NCI-H2029 treated with DMSO at 0.1 percent for 48 hours (cell line): Measurements from ENCODE around the gene SLC13A1.
"Not testable (repeated sequence)": the region's sequence is repeated elsewhere in the genome, so short reads cannot be mapped to it uniquely, and the experiment has no call there.

Experiments used
- DNase-seq: peaks from one replicate; lab custom pipeline; 2025; lab: John Stamatoyannopoulos, UW

SLC13A1 gene, protein sequence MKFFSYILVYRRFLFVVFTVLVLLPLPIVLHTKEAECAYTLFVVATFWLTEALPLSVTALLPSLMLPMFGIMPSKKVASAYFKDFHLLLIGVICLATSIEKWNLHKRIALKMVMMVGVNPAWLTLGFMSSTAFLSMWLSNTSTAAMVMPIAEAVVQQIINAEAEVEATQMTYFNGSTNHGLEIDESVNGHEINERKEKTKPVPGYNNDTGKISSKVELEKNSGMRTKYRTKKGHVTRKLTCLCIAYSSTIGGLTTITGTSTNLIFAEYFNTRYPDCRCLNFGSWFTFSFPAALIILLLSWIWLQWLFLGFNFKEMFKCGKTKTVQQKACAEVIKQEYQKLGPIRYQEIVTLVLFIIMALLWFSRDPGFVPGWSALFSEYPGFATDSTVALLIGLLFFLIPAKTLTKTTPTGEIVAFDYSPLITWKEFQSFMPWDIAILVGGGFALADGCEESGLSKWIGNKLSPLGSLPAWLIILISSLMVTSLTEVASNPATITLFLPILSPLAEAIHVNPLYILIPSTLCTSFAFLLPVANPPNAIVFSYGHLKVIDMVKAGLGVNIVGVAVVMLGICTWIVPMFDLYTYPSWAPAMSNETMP

DNA sequence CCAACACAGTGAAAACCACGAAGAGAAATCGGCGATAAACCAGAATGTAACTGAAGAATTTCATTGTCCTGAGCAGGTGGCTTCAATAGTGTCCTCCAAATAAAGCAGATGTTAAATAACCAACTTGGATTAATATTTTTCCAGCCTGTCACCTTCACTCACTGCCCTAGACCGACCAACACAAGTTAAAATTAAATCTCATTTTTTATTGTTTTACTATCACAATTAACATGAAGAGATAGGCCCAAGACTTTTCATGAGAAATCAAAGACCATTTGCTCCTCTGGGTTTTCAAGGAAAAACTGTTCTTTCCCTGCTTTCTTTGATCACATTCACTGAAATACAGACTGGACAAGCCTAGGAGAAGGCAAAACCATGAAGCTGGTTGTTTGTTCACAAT is at the start of gene SLC13A1:
Gene SLC13A1, minus strand, starts transcription at position 87 of the 400 bp plus-strand sequence. Its CDS starts 23 bp downstream, at position 64.
- DNase-seq = no peak

DNA sequence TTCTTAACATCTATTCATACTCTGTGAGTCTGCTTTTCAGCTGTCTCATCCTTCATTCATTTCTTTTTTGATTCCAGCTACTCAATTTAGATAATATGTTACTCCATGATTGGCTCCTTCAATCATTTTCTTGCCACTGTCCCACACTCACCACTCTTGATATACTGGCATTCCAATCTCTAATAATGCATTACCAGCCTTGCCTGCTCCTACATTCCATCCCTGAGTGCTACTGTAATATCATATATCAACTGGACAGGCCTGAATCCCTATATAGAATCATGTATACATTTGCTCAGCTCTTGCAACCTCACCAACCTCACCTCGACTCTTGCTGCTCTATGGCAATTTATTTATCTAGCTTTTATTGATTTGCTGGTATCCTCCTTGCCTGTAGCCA is 45.0 kb upstream of the SLC13A1 start:
- DNase-seq = no peak

- DNase-seq = peak; percentile 14
These were observed 42.8 kb upstream of the SLC13A1 start for GRCh38 chr7:123242467-123243092.

DNA sequence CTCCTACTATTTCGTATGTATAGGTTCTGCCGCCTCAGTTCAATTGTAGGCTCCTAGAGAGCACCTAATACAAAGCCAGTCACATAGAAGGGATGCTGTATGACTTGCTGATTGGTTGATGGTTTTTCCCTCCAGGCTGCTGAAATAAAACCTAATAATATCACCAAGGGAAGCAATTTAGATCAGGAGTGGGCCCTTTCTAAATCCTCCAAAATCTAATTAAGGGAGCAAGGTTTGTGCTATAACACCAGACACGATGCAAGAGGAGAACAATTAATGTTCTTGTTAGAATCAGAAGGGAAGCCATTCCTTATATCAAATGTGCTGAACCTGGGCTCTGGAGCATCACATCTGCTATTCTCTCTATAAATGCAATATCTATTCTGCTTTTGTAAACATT is 42.0 kb upstream of the SLC13A1 start:
- no peak for DNase-seq

DNA sequence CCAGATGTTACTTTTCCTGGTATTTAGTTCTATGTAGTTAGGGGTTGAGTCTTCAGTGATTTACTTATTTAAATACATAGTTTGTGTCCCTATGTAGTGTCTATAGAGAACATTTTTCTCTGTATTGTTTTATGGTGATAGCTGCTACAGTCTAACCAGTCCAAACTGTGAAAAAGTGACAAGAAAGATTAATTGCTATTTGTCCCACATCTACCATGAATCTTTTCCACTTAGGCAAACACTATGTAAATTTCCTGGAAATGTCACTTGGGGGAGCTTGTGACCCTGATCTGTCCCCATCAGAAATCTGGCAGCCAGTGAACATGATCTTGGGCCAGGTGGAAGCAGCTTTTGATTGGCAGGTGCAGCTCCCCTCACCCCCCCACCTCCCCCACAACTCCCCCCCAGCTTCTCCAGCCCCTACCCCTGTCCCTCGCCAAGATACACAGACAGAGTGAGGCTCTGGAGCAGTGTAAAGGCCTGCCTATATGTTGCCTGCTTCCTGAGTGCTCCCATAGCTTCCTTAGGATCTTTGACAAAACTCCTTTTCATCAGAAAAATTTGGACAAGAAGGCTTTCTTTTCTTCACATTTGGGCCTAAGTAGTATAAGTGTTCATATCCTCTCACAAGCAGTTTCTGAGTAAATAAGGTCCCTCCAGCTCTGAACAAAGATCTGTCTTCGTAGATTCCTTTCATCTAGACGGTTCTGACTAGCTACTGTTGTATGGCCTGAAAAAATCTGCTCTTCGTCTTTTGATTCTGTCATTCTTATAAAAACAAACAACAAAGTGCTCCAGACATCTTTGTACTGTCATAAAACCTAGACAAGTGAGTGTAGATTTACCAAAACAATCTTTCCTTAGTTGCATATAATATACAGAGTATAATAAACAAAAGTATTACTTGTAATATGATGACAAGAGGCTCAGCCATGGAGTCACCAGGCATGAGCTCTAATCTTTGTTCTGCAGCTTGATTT is 31.5 kb upstream of the SLC13A1 start:
- no peak for DNase-seq

DNA sequence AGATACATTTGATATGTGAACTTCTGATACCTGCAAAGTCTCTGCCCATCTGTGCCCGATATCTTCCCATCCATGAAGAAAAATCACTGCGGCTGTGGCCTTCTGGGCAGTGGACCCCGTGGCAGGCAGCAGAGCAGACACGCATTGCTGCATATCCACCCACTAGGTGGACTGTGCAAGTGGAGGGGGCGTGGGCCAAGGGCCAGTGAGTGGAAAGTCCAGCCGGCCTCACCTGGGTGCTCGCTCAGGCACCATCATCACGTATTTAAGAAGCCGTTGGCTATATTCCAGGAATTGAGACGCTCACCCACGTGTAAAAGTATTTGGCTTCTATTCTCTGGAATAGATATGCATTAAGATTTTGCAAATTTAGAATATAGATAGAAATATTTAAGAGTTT is 30.8 kb upstream of the SLC13A1 start:
- no peak for DNase-seq

DNA sequence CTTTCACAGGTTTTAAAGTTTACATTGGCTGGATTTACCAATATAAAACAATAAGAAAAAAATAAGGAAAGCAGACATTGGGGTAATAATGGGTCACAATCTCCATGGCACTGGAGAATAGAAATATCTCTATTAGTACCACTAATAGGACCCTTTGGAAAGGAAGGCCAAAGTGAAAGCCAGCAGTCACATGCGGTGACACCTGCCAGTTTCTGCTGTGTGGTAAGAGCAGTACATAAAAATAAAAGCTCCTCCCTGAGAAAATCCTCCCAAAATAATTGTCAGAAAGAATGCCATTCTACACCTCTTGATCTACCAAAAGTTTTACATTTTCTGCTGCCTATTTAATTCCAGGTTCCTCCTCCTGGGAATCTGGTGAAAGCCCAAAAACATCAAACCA is 30.4 kb upstream of the SLC13A1 start:
- DNase-seq = no peak

GRCh38 chr7:123229426-123229825 is 29.7 kb upstream of the SLC13A1 start:
- DNase-seq = no peak

DNA sequence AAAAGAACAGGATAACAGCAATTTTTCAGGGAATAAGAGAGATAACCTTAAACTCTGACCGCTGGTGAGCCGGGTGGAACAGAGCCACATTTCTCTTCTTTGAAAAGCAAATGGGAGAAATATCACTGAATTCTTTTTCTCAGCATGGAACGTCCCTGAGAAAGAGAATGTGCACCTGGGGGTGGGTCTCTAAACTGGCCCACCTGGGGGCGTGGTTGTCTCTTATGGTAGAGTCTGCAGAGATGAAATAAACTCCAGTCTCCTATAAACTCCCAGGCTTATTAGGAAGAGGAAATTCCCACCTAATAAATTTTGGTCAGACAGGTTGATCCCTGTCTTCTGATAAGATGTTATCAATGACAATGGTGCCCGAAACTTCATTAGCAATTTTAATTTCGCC is 27.9 kb upstream of the SLC13A1 start:
- DNase-seq = not testable (repeated sequence)

- DNase-seq = no peak
These were observed 20.6 kb upstream of the SLC13A1 start for GRCh38 chr7:123220396-123220795.

- no peak for DNase-seq
These were observed 19.1 kb upstream of the SLC13A1 start for GRCh38 chr7:123218866-123219265.

GRCh38 chr7:123216825-123217224 is 17.1 kb upstream of the SLC13A1 start:
- no peak for DNase-seq

DNA sequence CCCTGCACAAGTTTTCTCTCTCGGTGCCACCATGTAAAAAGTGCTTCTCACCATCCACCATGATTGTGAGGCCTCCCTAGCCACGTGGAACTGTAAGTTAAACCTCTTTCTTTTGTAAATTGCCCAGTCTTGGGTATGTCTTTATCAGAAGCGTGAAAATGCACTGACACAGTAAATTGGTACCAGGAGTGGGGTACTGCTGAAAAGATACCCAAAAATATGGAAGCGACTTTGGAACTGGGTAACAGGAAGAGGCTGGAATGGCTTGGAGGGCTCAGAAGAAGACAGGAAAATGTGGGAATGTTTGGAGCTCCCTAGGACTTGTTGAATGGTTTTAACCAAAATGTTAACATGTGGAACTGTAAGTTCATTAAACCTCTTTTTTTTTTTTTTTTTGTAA is 15.6 kb upstream of the SLC13A1 start:
- DNase-seq = no peak

DNA sequence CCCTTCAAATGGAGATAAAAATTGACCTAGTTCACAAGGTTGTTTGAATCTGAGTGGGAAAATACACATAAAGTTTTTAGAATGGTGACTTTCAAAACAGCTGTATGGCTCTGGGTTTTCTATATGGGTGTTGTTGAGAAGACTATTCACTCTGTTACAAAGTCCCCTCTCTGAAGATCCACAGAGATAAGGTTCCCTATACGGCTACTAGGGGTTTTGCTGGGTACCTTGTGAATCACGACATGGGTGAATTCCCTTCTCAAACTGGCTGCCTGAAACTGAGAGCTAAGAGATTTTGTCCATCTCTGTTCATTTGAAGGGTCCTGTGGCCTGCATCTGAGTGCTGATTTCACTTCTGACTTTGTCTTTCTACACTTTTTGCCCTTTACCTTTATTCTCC is 11.8 kb upstream of the SLC13A1 start:
- DNase-seq = no peak

DNA sequence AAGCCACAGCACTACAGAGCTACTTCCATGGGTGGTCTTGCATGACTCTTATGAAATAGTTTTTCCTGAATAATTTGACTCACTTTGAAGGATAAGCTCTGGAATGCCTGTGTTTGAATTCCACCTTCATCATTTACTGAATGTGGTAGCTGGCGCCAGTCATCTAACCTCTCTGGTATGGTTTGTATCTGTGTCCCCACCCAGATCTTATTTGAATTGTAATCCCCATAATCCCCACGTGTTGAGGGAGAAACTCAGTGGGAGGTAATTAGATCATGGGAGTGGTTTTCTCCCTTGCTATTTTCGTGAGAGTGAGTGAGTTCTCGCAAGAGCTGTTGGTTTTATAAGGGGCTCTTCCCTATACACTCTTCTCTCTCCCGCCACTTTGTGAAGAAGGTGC is 11.2 kb upstream of the SLC13A1 start:
- no peak for DNase-seq

- DNase-seq = no peak
These were observed 10.0 kb upstream of the SLC13A1 start for GRCh38 chr7:123209786-123210185.

DNA sequence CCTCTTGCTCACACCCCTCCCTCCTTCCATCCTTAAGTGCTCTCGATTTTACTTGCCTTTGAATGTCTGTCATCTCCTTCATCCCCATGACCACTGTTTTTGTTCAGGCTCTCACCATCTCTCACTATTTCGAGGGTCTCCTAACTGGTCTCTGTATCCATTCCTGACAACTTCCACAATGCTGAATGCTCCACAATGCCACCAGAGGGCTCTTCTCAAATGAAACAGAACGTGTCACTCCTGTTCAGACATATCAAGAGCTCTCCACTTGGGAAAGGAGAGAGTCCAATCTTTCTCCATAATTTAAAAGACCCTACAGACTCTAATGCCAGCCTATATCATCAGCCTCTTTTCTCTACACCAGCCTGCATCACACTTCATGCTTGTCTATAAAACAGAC is 9.0 kb upstream of the SLC13A1 start:
- no peak for DNase-seq

DNA sequence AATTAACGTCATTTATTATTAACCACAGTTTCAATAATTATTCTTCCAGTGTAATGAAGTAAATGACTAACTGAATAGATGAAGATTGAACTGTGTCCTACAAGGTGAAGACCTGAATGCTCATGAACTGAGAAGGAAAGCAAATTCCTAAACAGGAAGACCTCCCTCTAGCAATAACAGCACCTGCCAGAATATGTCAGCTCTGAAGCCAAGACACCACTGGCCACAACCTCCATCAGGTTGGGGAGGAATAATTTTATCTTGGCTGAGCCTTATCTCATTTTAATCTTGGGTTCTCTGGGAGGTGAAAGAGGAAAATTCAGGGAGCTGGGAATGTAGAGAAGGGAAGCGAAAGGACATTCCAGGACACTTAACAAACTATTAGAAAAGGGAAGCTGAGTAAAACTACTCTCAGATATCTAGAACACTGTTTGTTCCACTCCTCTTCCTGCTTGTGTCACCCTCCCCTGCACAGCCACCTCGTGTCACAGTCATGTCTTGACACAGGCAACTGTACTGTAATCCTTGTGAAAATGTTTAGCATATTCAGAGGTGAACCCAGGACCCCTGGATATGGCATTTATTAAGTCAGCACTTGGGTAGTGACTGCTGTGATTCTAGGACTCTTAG is 4.6 kb upstream of the SLC13A1 start:
- no peak for DNase-seq

- no peak for DNase-seq
These were observed 2.1 kb upstream of the SLC13A1 start for GRCh38 chr7:123201901-123202300.

- no peak for DNase-seq
These were observed 809 bp downstream of the SLC13A1 start for GRCh38 chr7:123198668-123199652.
